Fibroblast of lung (primary cell): Measurements from ENCODE around the gene SEL1L2. TPM values are rescaled to one million over a fixed set of nuclear protein-coding genes. Genes with fewer than 3 reads are reported as not detected.

Experiments
- DNase-seq, 2 donors: peaks; one replicate each; pipeline versions ENCODE4 v3.0.0 to v3.0.0-alpha.2; 2010; ENCODE audit warnings: low read depth in 2 of 2
- H2AFZ ChIP-seq: 2 replicates; pipeline ENCODE4 v1.5.1; 2012; ENCODE audit warnings: low read length, control low read depth, inconsistent platforms
- H3K27ac ChIP-seq: 2 replicates; pipeline ENCODE4 v1.5.1; 2011; ENCODE audit warnings: low read length, control low read depth; ENCODE audit not compliant: insufficient read depth
- H3K27me3 ChIP-seq: 2 replicates; pipeline ENCODE4 v1.5.1; 2011; ENCODE audit warnings: mild to moderate bottlenecking, low read length; ENCODE audit not compliant: control insufficient read depth, insufficient read depth
- H3K36me3 ChIP-seq: 2 replicates; pipeline ENCODE4 v1.5.1; 2011; ENCODE audit warnings: low read length; ENCODE audit not compliant: control insufficient read depth, insufficient read depth
- H3K4me1 ChIP-seq: 2 replicates; pipeline ENCODE4 v1.5.1; 2011; ENCODE audit warnings: low read length; ENCODE audit not compliant: control insufficient read depth, insufficient read depth; ENCODE audit errors: extremely low read depth
- H3K4me2 ChIP-seq: 2 replicates; pipeline ENCODE4 v1.5.1; 2011; ENCODE audit warnings: low read length, control low read depth; ENCODE audit not compliant: insufficient read depth; ENCODE audit errors: extremely low read depth
- H3K4me3 ChIP-seq, 4 experiments: fragments of 200-600 bp in 1 of 4; sonication (generic) in 1 of 4; replicated peaks in 1 of 4; 2 replicates each; pipeline ENCODE4 v1.5.1; 2011 to 2016; ENCODE audit warnings: low read length in 4 of 4, low read depth in 3 of 4, mild to moderate bottlenecking in 3 of 4, control low read depth in 2 of 4, inconsistent platforms in 1 of 4, mixed read lengths in 1 of 4; ENCODE audit not compliant: insufficient read depth in 1 of 4; ENCODE audit errors: control extremely low read depth in 1 of 4
- H3K79me2 ChIP-seq: 2 replicates; pipeline ENCODE4 v1.5.1; 2012; ENCODE audit warnings: mild to moderate bottlenecking, low read length, inconsistent platforms; ENCODE audit not compliant: control insufficient read depth, insufficient read depth
- H3K9ac ChIP-seq: 2 replicates; pipeline ENCODE4 v1.5.1; 2011; ENCODE audit warnings: mild to moderate bottlenecking, low read length, control low read depth; ENCODE audit not compliant: insufficient read depth
- H3K9me3 ChIP-seq: 2 replicates; pipeline ENCODE4 v1.5.1; 2012; ENCODE audit warnings: low read depth, low read length; ENCODE audit not compliant: control insufficient read depth, insufficient read depth
- H4K20me1 ChIP-seq: 2 replicates; pipeline ENCODE4 v1.5.1; 2011; ENCODE audit warnings: low read length; ENCODE audit not compliant: control insufficient read depth, insufficient read depth; ENCODE audit errors: extremely low read depth
- CTCF ChIP-seq, 2 donors: IDR thresholded peaks in 1 of 2; conservative IDR thresholded peaks in 1 of 2; 1 replicate in 1 of 2; 2 replicates in 1 of 2; pipeline ENCODE4 v1.5.1; 2011 to 2012; ENCODE audit warnings: low read length in 2 of 2, control low read depth in 1 of 2, inconsistent platforms in 1 of 2, low read depth in 1 of 2, mild to moderate bottlenecking in 1 of 2
- EZH2 ChIP-seq: IDR thresholded peaks from 2 replicates; pipeline ENCODE4 v1.5.1; 2012; ENCODE audit warnings: low read length, control low read depth, mild to moderate bottlenecking; ENCODE audit errors: missing control alignments
- polyA plus RNA-seq, 2 donors: library from polyadenylated mRNA; depleted of rRNA in 1 of 2; stranded (reverse) in 1 of 2; unstranded in 1 of 2; fragments of >200 nt; gene quantifications; 2 replicates each; pipeline ENCODE4 v1.2.1, GENCODE V29; 2011 to 2012; ENCODE audit warnings: missing spikeins in 1 of 2
- total RNA-seq: library from RNA; depleted of rRNA; stranded (reverse); fragments of >200 nt; gene quantifications from 2 replicates; pipeline ENCODE4 v1.2.1, GENCODE V29; 2014

The SEL1L2 gene
- total and polyA plus RNA-seq, 2 donors (not counting 1 experiment from before 2014, with no cell fraction given) = not detected

- Histone ChIP-seq H3K9me3 (no peaks in the 10 kb centered on the region), H3K79me2 (no peaks in the 10 kb centered on the region), H2AFZ (no peak overlapping the region), H3K4me2 (no peak overlapping the region), H3K9ac (no peak overlapping the region), H3K27me3 (no peaks in the 10 kb centered on the region), H3K4me1 (peaks cover 2% of the 10 kb centered on the region), H4K20me1 (no peaks in the 10 kb centered on the region), H3K27ac (no peak overlapping the region), H3K4me3 (no peak overlapping the region), H3K36me3 (no peaks in the 10 kb centered on the region)
- no peak for TF ChIP-seq EZH2
- TF ChIP-seq CTCF (conservative IDR thresholded peaks at IDR 0.05 in 1 of 2, IDR thresholded peaks at IDR 0.05 in 1 of 2; ENCODE audit: low read depth in 1 of 2, low read length in 2 of 2) = no peak
- DNase-seq = no peak
Observed at GRCh38 chr20:13863244-13863643, 127.2 kb downstream of the SEL1L2 start.

- no peak for TF ChIP-seq CTCF (conservative IDR thresholded peaks at IDR 0.05 in 1 of 2, IDR thresholded peaks at IDR 0.05 in 1 of 2; ENCODE audit: low read depth in 1 of 2, low read length in 2 of 2)
- TF ChIP-seq EZH2 = no peak
- Histone ChIP-seq H3K4me2 (no peak overlapping the region), H3K9me3 (no peaks in the 10 kb centered on the region), H2AFZ (no peak overlapping the region), H3K36me3 (no peaks in the 10 kb centered on the region), H3K4me3 (no peak overlapping the region), H3K4me1 (peaks cover 2% of the 10 kb centered on the region), H3K79me2 (no peaks in the 10 kb centered on the region), H3K27me3 (no peaks in the 10 kb centered on the region), H3K27ac (no peak overlapping the region), H3K9ac (no peak overlapping the region), H4K20me1 (no peaks in the 10 kb centered on the region)
- DNase-seq = no peak
Observed at GRCh38 chr20:13862245-13862644, 128.2 kb downstream of the SEL1L2 start.

- Histone ChIP-seq H3K9me3 (no peaks in the 10 kb centered on the region), H3K9ac (no peak overlapping the region), H3K4me1 (no peaks in the 10 kb centered on the region), H3K4me3 (no peak overlapping the region), H2AFZ (no peak overlapping the region), H4K20me1 (no peaks in the 10 kb centered on the region), H3K79me2 (no peaks in the 10 kb centered on the region), H3K27me3 (no peaks in the 10 kb centered on the region), H3K36me3 (no peaks in the 10 kb centered on the region), H3K4me2 (no peak overlapping the region), H3K27ac (no peak overlapping the region)
- no peak for DNase-seq
- no peak for TF ChIP-seq CTCF (conservative IDR thresholded peaks at IDR 0.05 in 1 of 2, IDR thresholded peaks at IDR 0.05 in 1 of 2; ENCODE audit: low read depth in 1 of 2, low read length in 2 of 2)
- no peak for TF ChIP-seq EZH2
Observed at GRCh38 chr20:13858871-13859270, 131.5 kb downstream of the SEL1L2 start.
